Neural crest cell (in vitro differentiated cells): ENCODE measurements around the gene ODAD3. TPM values are rescaled to one million over a fixed set of nuclear protein-coding genes. Genes with fewer than 3 reads are reported as not detected.

ENCODE experiments used
- DNase-seq: peaks from one replicate; pipeline ENCODE4 v3.0.0; 2021; ENCODE audit warnings: low read depth, mixed read lengths, low spot score
- H3K27ac Mint-ChIP-seq: one replicate; pipeline ENCODE4 v1.8.0; 2021; ENCODE audit warnings: mild to moderate bottlenecking, mixed read lengths; ENCODE audit not compliant: unreplicated experiment
- H3K27me3 Mint-ChIP-seq: 2 replicates; pipeline ENCODE4 v1.8.0; 2021; ENCODE audit warnings: low read depth, mild to moderate bottlenecking, mixed read lengths
- H3K36me3 Mint-ChIP-seq: 2 replicates; pipeline ENCODE4 v1.8.0; 2021; ENCODE audit warnings: low read depth, mild to moderate bottlenecking, mixed read lengths
- H3K4me1 Mint-ChIP-seq: 2 replicates; pipeline ENCODE4 v1.8.0; 2021; ENCODE audit warnings: mixed read lengths
- H3K4me3 Mint-ChIP-seq: one replicate; pipeline ENCODE4 v1.8.0; 2021; ENCODE audit warnings: mild to moderate bottlenecking, mixed read lengths
- H3K9me3 Mint-ChIP-seq: 2 replicates; pipeline ENCODE4 v1.8.0; 2021; ENCODE audit warnings: mixed read lengths
- CTCF ChIP-seq: fragments of 200-600 bp; sonication (generic); conservative IDR thresholded peaks from 2 replicates; pipeline ENCODE4 v1.5.0; 2021; ENCODE audit warnings: antibody characterized with exemption, mild to moderate bottlenecking
- total RNA-seq: library from RNA; stranded (reverse); gene quantifications from 2 replicates; pipeline ENCODE4 v1.2.1, GENCODE V29; 2021

The ODAD3 gene
- total RNA-seq, 1 donor from 2014 or later, result 2.2 TPM

GRCh38 chr19:11390359-11390758, 44.6 kb downstream of the ODAD3 start:
- Mint-ChIP-seq H3K27ac (no peak overlapping the region), H3K4me1 (no peaks in the 10 kb centered on the region), H3K36me3 (no peaks in the 10 kb centered on the region), H3K4me3 (no peak overlapping the region), H3K27me3 (peaks cover 9% of the 10 kb centered on the region), H3K9me3 (peaks cover 2% of the 10 kb centered on the region)
- TF ChIP-seq CTCF, result no peak
- DNase-seq, result no peak

- H3K27ac Mint-ChIP-seq, result no peak overlapping the region
- no peak overlapping the region for H3K4me3 Mint-ChIP-seq
- H3K9me3 Mint-ChIP-seq, result peaks cover 2% of the 10 kb centered on the region
- no peaks in the 10 kb centered on the region for H3K36me3 Mint-ChIP-seq
- DNase-seq, result no peak
- H3K4me1 Mint-ChIP-seq, result peaks cover 10% of the 10 kb centered on the region
- peaks cover 24% of the 10 kb centered on the region for H3K27me3 Mint-ChIP-seq
- TF ChIP-seq CTCF, result no peak
Measured at GRCh38 chr19:11387162-11388034, 47.5 kb downstream of the ODAD3 start.

GRCh38 chr19:11384778-11385129, 50.2 kb downstream of the ODAD3 start:
- H3K4me3 Mint-ChIP-seq, result peak overlapping the region; percentile 62
- no peak overlapping the region for H3K27ac Mint-ChIP-seq
- peaks cover 39% of the 10 kb centered on the region for H3K27me3 Mint-ChIP-seq
- no peaks in the 10 kb centered on the region for H3K9me3 Mint-ChIP-seq
- no peaks in the 10 kb centered on the region for H3K36me3 Mint-ChIP-seq
- no peak for TF ChIP-seq CTCF
- peaks cover 28% of the 10 kb centered on the region for H3K4me1 Mint-ChIP-seq
- DNase-seq, result no peak

- TF ChIP-seq CTCF, result no peak
- Mint-ChIP-seq H3K4me3 (no peak overlapping the region), H3K9me3 (no peaks in the 10 kb centered on the region), H3K36me3 (no peaks in the 10 kb centered on the region), H3K27ac (no peak overlapping the region), H3K27me3 (peaks cover 39% of the 10 kb centered on the region), H3K4me1 (peaks cover 28% of the 10 kb centered on the region)
- no peak for DNase-seq
Measured at GRCh38 chr19:11383706-11384048, 51.2 kb downstream of the ODAD3 start.

GRCh38 chr19:11382898-11383705, 51.8 kb downstream of the ODAD3 start:
- Mint-ChIP-seq H3K4me3 (peak overlapping the region; percentile 72), H3K4me1 (peaks cover 33% of the 10 kb centered on the region), H3K27me3 (peaks cover 39% of the 10 kb centered on the region), H3K27ac (no peak overlapping the region), H3K36me3 (no peaks in the 10 kb centered on the region), H3K9me3 (no peaks in the 10 kb centered on the region)
- peak; percentile 77 for TF ChIP-seq CTCF
- peak; percentile 44 for DNase-seq
